ENCODE data around the gene RNF151.
"Not testable (repeated sequence)": the region's sequence is repeated elsewhere in the genome, so short reads cannot be mapped to it uniquely, and the experiment has no call there.

The RNF151 gene

DNA sequence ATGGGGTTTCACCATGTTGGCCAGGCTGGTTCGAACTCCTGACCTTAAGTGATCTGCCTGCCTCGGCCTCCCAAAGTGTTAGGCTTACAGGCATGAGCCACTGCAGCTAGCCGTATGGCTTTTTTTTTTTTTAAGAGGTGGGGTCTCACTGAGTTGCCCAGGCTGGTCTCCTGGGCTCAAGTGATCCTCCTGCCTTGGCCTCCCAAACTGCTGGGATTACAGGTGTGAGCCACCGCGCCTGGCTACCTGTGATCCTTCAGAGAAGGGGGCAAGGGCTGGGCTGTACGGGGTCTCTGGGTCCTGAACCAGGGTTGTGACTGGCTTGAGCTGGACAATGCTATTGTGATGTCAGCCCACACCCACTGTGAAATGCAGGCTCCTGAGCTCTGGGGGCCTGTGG lies at the start of gene RNF151:
Gene RNF151 (plus strand): TSS at position 397 of the 400 bp plus-strand sequence. CDS start 26 bp downstream, outside the sequence.
- no peak for DNase-seq

DNA sequence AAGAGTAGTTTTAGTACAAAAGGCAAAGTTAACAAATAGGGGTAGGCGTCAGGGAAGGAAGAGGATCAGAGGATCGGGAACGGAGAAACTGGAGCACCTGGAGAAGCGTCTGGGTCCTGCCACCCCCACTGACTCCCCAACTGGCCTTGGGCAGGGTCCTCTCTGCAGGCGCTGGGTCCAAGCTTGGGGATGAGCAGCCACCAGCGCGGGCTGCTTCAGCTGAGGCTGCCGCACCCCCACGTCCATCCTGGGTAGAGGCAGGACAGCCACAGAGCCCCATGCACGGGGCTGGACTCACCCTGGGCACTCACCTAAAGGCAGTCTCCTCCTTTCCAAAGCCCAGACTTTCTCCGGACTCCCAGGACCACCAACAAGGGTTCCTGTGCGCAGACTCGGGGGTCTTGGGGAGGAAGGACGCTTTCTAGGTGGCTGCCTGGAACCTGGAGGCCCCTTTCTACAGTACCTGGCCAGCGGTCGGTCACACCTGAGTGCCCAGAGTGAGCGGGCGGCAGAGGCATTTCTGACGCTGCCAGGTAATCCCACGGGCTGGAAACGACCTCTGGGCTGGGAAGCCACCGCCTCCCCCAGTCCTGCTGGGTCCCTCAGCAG lies 49.5 kb upstream of the RNF151 start:
- DNase-seq, result no peak

GRCh38 chr16:1917665-1918350 lies 48.8 kb upstream of the RNF151 start:
- DNase-seq, result no peak

DNA sequence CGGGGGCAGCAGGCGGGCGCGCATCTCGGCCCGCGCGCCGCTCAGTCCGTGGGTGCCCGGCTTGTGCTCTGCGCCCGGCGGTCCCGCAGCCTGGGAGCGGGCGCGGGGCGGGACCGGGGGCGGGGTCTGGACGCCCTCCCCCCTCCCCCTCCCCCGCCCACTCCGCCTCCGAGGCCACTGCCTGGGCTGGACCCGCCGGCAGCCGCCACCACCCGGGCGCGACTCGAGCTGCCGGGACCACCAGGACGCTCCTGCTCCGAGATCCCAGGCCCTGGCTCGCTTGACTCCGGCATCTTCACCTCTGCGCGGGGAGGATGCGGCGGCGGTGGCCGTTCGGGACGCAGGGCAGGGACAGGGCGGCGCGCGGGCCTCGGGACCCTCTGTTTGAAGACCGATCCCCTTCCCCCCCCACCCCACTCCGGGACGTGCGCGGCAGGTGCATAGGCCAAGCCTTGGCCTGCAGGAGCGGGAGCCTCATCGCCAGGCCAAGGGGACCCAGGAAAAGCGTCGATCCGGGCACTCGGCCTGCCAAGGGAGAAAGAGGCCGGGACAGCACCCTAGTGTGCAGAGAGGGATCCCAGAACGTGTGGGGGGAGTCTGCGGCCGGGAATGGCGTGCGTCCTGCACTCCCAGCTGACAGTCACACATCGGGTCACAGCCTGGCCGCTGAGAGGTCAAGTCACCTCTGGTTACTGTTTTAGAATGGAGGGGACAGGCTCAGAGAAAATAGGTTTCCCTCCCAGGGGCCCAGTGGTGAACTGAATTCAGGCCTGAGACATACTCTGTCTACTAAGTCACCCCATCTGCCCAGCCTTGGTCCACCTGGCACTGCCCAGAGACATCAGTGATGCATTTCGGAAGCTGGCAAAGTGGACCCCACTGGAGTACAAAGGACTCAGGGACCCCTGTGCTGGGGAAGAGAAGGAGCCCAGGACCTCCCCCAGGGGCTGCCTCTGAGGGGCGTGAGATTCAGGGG lies 48.0 kb upstream of the RNF151 start, which contains the start of gene HS3ST6:
Gene HS3ST6 (minus strand): TSS at position 65 of the 976 bp plus-strand sequence. CDS start 92 bp downstream, outside the sequence.
- no peak for DNase-seq

GRCh38 chr16:1919327-1919998 lies 47.2 kb upstream of the RNF151 start:
- no peak for DNase-seq

DNA sequence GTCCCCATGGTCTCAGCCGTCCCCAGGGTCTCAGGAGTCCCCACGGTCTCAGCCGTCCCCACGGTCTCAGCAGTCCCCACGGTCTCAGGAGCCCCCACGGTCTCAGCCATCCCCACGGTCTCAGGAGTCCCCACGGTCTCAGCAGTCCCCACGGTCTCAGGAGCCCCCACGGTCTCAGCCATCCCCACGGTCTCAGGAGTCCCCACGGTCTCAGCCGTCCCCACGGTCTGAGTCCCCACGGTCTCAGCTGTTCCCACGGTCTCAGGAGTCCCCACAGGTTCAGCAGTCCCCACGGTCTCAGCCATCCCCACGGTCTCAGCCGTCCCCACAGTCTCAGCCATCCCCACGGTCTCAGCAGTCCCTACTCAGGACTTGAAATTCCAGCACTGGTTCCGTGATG lies 46.5 kb upstream of the RNF151 start:
- DNase-seq, result not testable (repeated sequence)

DNA sequence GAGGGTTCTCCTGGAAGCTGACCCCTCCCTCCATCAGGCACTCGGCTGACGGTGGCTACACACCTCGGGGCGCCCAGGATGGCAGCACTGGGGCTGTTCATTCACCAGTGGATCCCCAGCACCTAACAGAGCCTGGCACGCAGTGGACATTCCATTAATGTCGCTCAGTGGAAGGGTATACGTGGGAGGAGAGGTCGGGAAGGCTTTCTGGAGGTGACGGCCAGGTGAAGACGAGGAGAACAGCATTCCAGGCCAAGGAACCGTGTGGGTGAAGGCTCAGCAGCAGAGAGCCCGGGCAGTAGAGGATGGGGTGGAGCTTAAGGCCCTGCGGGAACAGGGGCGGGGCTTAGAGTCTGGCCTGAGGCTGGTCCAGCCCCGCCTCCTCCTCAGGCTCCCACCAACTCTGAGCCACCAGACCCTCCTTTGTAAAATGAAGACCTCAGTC lies 45.9 kb upstream of the RNF151 start:
- DNase-seq, result no peak

- DNase-seq, result no peak
These were observed 44.3 kb upstream of the RNF151 start for GRCh38 chr16:1922357-1922756.

DNA sequence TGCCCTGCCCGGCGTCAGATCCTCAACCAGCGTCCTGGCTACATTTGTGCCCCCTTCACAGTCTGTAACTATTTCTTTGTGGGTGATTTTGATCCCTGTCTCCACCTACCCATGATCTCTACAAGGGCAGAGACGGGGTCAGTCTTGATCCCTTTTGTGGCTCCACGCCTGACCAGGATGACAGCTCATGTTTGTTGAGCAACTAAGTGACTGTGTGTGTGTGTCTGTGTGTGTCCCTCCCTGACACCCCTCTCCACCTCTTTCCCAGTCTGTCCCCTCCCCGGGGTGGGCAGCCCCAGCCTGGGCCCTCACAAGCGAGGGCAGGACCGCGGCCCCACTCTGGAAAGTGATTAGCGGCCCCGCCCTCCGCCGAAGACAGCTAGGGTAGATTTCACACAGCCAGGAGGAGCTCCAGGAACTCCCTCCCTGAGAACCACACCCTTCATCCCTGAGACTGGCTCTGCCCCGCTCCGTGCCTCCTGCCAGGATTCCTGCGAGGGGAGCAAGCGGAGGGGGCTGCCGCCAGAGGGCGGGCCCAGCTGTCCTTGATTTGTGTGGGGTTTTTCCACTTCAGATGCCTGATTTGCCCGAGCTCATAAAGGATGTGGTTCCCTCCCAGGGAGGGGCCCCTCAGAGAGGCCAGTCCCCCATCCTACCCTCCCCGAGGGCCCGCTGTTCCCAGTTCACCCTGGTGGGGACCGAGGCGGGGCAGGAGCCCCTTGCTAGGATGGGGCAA lies 43.2 kb upstream of the RNF151 start:
- DNase-seq, result no peak

- no peak for DNase-seq
These were observed 42.6 kb upstream of the RNF151 start for GRCh38 chr16:1924095-1924494.

DNA sequence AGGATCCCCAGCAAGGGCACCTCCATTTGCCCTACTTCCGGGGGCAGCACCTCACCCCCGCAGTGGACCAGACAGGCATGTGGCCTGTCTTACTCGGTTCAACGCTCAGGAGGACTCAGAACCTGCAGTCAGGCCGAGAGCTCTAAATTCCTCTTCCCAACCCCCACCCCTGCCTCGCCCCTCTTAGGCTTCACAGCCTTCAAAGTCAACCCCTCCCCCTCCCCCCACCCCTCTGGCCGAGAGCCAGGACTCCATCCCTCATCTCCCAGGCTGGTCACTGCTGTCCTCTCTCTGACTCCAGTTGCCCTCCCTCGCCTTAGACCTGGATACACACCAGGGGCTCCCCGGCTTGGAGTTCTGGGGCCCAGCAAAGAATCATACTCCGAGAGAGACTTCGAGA lies 40.4 kb upstream of the RNF151 start:
- no peak for DNase-seq

DNA sequence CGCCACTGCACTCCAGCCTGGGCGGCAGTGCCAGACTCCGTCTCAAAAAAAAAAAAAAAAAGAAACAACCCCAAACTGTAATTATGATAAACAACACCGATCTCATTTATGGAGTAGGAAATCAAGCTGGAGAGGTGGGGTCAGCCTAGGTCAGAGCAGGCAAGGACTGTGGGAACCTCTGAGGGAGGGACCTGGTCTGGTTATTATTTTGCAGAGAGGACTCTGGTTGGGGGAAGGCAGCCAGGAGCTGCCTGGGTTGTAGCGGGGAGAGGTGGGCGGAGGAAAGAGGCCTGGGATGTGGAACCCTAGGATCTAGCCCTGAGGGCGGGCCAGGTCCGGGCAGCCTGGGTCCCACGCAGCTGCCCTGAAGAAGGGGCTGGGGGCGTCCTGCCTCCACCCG lies 37.6 kb upstream of the RNF151 start:
- no peak for DNase-seq

DNA sequence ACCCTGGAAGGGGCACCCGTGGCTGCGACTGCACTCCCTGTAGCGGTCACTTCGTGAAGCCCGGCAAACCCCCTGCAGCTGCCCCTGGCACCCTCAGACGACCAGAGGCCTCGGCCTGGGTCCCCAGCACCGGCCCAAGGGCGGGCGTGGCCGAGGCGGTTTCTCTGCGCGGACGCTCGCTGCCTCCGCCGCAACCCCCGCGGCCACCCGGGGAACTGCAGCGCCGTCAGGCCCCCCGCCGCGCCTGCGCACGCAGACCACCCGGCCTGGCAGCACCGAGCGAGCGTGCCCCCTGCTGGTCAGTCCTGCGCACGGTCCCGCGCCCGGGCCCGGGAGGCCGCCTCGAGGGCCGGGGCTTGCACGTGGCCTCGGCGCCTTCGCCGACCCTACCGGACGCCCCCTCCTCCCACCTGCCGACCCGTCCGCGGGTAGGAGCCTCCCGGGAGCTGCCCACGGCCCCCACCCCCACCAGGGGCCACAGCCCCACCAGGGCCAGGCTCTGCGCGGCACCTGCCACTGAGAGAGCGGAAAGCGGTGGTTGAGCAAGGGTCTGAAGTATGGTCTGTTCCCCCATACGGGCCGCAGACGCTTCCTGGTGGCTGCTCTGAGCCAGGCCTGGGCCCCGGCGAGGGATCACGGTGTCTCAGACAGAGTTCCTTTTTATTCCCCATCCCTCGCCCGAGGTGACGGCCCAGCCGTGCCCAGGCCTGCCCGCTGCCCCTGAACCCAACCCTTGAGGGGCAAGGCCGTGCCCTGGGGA lies 36.9 kb upstream of the RNF151 start:
- DNase-seq, result peak; percentile 83

- DNase-seq, result no peak
These were observed 36.3 kb upstream of the RNF151 start for GRCh38 chr16:1930338-1930720.

GRCh38 chr16:1932050-1933028 lies 34.3 kb upstream of the RNF151 start:
- DNase-seq, result no peak

DNA sequence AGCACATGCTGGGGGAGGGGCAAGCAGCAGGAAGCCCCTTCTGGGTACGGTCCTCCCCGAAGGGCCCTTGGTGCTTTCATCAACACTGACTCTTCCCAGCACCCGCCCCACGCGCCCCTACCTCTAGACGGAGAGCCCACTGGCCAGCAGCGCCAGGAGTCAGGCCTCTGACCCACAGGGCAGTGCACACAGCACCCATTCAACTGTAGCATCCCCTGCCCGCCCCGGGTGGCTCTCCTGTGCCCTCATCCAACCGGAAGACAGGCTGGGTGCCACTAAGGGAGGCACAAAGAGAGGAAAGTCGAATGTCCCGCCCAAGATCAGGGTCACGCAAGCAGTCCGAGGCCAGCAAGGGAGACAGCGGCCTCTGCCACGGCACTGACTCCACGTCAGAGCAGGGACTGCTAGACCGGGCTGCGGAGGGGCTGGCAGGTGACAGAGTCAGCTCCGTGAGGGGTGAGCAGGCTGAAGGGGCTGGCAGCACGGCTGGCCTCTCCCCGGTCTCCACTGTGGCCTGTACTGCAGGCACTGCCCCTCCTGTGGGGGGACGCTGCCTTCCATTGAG lies 33.5 kb upstream of the RNF151 start:
- no peak for DNase-seq

DNA sequence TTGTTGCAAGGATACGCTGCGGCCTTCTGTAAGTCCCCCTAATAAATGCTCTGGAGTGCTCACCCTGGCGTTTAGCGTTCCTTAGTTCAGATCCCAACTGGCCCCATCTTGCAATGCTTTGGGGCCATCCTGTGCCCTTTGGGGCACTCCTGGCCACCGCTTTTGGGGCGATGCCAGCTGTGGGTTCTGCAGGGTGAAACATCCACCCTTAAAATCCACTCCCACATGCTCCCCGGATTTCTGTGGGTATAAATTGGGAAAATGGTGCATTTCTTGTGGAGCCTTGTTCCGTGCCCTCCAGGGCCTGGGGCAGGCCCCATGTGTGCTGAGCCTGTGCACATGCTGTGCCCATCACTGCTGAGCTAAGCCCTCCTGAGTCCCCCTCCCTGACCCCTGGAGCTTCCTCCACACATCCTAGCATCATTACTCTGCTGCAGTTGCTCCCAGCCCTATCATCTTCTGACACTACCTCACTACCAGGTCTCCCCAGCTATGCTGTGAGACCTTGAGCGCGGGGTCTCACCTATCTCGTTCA lies 29.6 kb upstream of the RNF151 start:
- no peak for DNase-seq

DNA sequence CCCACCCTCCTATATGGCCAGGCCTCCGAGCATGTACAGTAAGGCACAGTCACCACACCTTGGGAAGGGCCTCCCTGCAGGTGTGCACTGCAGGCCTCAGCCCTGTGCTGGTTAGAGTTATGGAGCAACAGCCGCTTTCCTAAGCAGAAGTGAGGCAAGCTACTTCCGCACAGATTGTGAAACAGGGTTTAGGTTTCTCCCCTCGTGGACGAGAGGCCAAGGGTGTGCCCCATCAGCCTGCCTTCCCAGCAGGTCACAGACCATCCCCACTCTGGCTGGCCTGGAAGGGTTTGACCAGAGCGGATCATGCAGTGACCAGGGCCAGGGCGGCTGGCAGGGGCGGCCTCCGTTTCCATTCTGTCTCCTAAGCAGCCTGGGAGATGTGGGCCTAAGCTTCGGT lies 28.3 kb upstream of the RNF151 start:
- no peak for DNase-seq

GRCh38 chr16:1938910-1939309 lies 27.7 kb upstream of the RNF151 start:
- DNase-seq, result no peak

Measured in GDM1 (cell line).